GM21381 (cell line): ENCODE data around the gene LMCD1.

Experiments used
- ATAC-seq: cut with Tn5 transposase; IDR thresholded peaks from one replicate; pipeline ENCODE4 v1.9.1; 2021; ENCODE audit warnings: mild to moderate bottlenecking, moderate library complexity; ENCODE audit not compliant: unreplicated experiment

LMCD1 gene

DNA sequence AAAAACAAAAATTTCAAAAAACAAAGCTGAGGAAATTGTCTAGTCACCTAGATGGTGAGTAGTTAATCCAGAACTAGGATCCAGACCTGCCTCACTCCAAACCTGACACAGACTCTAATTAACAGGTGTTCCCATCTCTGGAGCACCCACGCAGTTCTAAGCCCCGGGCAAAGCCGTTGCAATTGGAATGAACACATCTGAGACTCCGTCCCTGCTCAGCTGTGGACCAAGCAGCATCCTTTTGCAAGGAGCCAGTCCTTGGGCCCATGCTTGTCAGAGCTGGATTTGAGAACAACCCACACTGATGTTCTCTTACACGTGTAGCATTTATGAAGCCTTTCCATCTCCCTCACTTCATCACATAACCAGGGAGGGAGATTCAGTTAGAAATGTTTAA is 54.8 kb downstream of the LMCD1 start:
- no peak for ATAC-seq

DNA sequence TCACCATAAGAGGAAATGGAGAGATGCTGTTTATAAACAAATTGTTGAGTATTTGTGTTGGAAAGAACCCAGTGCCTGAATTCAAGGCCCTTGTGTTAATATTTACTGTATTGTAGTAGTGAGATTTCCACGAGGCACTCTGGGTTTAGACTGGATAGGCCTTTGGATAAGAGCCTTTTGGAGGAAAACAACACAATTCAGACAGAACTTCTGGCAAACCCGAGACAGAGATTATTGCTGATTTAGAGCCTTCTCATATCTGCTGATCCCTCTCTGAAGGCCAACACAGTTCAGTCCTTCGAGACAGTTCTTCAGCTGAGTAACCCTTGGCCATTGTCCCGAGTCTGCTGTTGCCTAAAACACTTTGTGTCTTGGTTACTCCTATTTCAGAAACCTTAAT is 55.7 kb downstream of the LMCD1 start:
- no peak for ATAC-seq

DNA sequence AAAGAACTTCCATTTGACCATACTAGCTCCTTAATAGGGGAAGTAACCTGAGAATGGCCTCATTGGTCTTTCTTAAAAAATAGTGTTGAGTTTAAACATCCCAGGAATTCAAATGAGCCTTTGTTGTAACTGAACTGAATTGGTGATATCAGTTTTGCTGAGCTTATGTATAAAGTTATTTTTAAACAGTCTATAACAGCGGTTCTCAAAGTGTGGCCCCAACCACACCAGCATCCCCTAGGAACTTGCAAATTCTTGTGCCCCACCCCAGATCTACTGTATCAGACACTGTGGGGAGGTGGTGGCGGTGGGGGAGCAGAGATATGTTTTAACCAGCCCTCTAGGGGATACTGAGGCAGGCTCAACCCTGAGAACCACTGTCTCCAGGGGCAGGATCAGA is 57.0 kb downstream of the LMCD1 start:
- ATAC-seq, result no peak

DNA sequence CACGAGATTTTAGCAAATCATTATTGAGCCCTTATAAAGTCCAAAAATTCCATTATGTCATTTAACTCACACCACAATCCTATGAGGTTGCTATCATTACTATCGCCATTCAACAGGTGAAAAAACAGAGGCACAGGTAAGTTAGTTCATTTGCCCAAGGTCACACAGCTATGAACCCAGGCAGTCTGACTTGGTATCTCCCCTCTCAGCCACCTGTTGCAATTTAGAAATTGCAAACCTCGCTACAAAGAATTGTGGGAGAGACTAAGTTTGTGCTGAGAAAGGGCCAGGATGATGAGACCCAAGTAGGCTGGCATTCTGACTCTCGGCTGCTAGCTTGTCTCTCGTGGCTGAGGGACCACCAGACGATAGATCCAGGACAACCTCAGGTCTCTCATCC is 57.7 kb downstream of the LMCD1 start:
- ATAC-seq, result no peak

DNA sequence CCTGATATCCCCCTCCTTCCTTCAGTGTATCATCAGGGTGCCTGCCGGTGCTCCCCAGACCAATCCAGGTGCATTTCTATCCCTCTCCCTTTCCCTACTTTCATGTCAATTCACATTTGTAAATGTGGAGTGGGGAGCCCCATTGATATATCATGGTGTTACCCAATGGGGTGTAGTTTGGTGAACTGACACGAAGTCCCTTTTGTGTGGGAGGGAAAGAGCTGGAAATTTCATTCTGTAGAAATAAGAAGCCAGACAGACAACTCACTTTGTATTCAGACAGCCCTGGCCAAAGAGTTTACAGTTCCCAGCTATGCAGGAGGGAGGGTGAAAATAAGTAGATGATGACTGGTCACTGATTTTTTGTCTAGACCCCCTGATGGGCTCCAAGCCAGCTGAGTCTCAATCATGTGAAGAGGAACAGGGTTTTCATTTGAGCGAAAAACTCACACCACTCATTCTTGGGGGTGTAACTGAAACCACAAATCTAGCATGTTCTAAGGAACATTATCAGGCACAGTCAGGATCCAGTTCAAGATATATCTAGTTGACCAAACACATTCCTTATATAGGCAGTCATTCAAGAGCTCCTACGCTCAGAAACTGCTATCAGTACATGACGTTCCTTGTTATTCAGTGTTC is 58.9 kb downstream of the LMCD1 start:
- no peak for ATAC-seq

DNA sequence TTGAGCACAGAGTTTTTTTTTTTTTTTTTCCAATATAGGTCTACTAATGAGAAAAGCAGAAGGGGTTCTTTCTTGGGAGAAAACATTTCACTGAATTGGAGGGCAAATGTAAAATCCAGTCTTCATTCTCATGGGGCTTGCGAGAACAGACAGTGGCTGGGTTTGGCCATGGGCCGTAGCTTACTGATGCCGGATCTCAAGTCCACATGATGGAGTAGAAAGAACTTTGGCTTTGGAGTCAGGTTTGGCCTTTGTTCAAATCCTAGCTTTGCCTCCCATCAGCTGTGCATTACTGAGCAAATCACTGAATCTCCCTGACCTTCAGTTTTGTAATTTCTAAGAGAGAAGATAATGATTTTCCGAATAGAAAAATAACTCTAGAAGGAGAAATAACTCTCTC is 59.7 kb downstream of the LMCD1 start:
- ATAC-seq, result no peak

DNA sequence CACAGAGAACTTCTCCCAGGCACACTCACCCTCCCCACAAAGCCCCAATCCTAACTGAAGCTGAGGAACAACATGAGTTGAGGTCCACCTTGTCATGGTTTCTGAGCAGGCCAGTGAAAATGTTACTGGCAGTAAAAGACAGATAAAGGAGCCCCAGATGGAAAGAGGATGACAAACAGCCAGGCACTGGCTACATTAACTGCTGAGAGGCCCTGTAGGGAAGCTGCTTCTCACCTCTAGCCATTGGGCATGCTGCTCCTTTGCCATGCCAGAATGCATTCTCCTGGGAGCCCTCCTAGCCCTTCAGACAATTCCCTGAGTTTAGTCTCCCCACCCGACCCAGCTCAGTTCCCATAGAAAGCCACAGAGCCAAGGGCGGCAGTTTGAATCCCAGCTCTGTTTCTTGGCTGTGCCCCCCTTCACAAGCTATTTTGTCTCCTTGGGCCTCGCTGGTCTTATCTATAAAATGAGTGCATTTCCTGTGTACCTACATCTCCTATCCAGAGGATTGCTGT is 60.5 kb downstream of the LMCD1 start:
- no peak for ATAC-seq

DNA sequence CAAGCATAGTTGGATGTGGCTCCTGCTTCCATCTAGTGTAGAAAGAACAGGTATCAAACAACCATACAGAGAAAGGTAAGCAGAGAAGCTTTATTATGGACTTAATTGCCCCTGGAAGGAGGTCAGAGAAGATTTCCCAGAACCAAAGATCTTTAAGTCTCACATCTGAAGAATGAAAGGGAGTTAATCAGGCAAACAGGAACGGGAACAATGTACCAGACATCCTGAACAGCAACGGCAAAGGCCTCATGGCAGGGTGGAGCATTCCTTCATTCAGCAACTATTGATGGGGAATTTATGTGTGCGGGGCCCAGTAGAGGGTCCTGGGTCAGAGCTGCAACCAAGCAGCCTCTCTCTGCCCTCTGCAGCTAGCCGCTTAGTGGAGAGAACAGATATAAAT is 61.5 kb downstream of the LMCD1 start:
- no peak for ATAC-seq

DNA sequence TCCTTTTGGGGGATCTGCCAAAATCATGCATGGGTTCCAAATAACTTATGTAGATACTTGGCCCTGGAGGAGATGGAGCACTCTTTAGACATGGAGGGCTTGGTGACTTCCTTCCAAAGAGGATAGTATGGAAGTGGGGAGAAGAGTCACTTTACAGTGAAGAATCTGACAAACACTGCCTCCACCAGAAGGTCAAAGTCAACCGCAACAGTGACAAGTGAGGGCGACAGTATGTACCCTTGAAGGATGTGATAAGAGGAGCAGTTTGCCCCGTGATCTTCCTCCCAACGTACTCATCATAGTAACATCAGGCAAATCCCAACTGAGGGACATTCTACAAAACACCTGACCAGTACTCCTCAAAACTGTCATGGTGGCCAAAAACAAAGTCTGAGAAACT is 62.0 kb downstream of the LMCD1 start:
- no peak for ATAC-seq

DNA sequence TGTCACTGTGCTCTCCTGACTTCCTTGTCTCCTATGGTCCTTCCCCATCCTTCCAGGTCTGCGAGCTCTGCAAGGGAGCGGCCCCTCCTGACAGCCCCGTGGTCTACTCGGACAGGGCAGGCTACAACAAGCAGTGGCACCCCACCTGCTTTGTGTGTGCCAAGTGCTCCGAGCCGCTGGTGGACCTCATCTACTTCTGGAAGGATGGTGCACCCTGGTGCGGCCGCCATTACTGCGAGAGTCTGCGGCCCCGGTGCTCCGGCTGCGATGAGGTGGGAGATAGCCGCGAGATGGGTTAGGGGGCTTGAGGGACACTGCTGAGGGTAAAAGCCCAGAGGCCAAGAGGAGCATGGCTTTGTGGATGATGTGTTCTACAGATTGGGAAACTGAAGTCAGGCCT is 63.8 kb downstream of the LMCD1 start:
- ATAC-seq, result no peak

DNA sequence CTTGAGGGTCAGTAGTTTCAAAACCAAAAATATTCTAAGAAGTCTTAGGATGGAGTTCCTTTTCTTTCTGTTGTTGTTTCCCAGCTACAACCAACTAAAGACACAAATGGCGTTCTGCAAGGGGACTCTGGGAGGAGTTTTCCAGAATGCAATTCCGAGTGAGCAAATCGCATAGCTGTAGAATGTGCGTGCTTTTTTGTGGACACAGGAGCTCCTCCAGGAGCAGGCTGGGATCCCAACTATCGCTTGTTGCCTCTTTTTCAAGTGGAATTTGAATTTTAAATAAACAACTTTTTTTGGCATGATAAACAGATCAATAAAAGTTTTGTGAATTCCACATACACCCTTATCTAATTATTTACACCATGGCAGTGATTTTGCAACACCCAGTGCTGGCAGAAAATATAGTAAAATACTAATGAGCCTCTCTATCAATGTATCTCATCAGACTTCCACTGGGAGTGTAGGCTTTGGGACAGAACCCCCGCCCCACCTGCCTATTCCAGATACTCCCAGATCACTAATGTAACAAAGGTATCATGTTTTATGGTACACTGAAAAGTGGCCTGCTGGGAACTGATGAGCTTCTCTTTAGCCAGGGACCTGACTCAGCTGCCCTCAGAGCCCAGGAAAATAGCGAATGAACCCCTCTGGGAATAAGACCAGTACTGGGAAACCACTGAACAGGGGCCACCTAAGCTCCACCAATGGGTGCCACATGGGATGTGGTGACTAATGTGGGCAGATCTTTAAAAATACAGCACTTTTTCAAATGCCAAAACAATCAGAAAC is 66.4 kb downstream of the LMCD1 start:
- ATAC-seq, result no peak

DNA sequence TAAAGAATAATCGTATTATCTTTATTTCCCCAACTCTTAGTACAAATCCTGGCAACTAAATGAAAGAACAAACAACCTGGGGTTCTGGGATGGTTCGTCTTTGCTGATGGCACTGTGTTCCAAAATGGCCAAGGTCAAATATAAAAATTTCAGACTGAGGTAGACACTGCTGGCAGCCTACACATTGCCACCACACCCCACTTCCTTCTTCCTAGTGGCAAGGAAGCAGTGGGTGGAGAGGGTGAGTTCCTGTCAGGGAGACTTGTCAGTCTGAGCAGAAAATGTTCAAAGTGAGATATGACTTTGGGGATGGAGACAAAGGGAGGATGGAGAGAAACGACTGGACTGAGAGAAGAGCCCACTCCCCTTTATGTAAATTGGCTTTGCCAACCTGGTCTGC is 69.6 kb downstream of the LMCD1 start:
- ATAC-seq, result no peak

DNA sequence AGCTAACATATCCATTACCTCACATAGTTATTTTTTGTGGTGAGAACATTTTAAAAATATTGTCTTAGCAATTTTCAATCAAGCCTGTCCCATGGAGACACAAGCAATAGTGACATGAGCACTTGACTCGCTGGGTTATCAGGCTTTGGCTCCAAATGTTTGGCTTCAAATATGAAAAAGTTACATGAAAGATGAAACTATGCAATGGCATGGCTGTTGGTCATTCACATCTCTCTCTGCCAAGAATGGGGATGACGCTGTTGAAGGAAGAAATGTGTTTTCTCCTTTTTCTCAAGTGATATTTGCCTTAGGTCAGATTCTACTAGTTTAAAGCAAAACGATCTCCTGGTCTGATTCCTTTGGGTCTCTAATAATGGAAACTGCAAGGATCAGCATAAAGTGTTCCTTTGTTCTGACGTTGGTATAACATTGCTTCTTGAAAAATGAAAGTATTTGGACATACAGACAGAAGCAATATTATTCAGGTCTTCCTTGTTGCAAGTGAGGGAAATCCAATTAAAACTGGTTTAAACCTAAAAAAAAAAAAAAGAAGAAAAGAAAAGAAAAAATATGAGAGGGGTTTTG is 71.8 kb downstream of the LMCD1 start:
- no peak for ATAC-seq

DNA sequence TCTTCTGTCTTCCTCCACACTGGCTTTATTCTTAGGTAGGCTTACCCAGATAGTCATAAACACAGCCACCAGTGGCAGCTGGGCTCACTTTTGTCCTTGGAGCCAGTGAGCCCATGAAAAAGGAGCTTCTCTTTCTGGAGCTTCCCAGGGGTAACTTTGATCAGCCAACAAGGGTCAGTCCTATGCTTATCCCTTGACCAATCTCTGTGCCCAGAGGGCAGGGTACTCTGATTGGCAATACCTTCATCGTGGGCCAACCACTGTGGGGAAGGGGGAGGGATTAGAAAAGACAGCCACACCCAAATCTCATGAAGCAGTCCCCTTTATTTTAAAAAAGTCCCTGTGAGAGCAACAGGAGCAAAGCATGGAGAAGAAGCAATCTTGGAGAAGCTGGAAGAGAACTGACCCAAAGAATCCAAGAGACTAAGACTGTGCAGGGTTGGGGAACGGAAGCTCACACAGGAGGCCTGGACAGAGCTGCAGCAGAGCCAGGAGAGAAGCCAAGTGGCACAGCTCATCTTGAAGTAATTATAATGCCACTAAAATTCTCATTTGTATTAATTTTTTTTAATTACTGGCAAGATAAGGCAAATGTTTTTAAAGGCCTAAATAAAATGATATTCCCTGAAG is 72.5 kb downstream of the LMCD1 start:
- ATAC-seq, result no peak

DNA sequence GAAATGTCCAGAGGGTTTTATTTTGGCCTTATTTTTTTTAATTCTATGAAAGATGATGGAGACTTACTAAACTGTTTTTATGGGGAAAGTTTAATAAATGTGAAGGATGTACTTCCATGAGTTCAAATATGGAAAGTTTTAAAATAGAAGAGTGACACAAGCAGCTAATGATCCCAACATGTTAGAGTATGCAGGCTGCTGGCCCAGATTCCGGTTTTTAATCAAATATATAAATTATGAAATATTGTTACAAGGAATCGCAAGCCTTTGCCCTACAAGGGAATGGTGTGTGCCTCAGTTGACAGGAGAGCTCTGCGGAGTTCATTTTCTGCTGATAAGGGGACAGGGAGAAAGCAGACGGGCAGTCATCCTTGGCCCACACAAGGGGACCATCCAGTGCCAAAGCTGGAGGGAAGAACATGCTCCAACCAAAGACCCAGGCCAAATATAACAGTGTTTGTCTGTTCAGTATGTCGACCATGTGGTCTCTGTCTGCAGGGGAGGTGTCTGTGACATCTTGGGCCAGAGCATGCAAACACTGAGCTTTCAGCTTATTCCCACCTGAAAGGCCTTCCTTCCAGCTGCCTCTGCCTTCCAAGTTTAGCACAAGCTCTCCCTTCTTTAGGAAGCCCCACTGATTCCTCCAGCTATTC is 73.2 kb downstream of the LMCD1 start:
- no peak for ATAC-seq

DNA sequence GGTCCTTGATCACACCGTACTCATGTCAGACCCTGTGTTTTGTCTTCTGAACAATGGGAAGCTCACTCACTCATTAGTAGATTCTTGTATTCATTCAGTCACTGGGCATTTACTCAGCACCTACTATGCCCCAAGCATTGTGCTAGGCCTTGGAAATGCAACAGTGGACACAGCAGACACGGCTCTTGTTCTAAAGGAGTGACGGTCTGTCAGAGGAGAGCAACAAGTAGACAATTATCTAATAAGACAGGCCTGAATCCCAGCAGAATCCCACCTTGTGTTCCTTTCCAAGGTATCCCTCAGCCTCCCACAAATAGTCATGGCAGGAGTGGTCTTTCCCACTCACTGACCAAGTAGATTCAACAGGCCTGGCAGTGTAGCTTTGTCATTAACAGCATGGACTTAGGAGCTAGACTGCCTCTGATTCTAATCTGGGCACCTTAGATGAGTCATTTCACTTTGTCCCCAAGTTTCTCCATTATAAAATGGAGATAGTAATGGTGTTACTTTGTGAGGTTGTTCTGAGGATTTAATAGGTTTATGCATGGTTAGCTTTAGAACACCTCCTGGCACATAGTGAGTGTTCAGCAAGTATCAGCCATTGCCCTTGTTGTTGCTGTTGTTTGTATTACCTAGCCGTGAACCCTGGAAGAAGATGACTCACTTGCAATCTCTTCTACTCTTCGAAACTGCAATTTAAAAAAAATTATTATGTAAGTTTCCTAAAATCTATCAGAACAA is 73.9 kb downstream of the LMCD1 start:
- ATAC-seq, result no peak

DNA sequence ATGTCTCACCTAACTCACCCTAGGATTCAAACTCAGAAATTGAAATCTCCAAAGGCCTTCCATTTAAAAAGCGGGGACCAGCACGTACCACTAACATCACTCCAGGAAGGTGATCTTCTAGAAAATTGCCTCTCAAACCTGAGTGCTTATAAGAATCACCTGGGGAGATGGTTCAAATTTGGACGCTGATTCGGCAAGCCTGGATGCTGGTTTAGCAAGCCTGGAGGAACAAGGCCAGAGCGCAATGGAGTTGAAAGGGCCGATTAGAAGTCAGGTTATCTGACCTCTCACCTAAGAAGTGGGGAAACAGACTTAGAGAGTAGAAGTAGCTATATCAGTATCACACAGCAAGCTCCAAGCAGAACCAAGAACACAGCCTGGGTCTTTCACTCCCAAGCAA is 74.8 kb downstream of the LMCD1 start:
- ATAC-seq, result no peak

DNA sequence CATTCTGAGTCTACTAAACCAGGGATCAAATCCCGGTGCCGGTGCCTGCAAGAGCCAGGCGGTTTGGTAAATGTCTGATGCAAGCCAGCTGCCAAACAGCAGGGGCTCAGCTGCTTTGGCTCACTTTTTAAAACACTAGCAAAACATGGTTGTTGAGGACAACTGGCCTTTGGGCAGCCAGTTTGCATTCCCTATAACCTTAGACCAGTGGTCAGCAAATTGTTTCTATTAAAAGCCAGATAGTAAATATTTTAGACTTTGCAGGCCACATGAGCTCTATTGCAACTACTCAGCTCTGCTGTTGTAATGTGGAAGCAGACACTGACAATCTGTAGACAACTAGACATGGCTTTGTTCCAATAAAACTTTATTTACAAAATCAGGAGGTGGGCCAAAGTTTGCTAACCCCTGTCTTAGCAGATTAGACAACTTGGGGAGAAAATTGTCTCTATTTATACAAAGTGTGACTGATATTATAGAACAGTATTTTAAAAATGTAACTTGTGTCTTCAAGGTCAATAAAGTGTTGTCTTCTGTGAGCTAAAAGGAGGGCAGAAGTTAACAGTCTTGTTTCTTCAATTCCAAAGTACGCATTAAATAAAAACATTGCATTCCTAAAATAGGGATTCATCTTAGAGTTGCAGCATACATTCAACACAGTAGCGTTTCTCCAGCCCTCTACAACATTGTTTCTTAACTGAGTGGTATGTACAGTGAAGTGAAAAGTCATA is 75.4 kb downstream of the LMCD1 start:
- ATAC-seq, result no peak

DNA sequence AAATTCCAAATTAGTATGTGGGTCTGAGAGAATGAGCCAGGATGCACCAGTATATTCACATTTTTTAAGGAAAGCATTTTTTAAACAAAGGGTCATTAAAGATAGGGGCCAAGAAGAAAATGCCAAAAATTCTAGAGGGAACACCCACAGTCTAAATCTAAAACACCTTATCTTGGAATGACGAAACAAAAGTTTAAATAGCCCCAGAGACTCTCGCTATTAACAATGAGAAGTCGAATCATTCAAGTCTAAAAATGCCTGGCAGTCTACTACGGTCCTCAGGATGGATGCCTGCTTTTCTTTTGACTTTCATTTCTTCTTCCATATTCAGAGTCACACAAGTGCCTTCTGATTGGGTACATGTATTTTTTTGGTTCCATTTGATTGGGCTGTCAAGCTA is 76.7 kb downstream of the LMCD1 start:
- no peak for ATAC-seq

DNA sequence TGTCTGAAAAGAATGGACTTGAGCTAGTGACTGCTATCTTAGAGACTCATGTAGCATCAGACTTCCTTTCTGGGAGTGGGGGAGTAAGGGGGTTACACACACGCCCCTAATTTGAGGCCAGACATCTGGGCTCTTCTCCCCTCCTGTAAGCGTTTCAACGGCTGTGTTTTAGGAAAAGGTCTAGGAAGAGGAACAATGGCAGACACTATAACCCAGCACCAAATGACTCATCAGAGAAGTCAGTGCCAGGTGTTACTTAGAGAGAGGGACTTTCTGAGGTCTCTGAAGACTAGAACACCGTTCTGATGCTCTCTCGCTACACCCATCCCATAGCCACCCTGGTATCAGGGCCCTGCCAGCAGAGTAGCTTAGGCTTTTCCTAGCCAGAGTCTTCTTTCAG is 77.5 kb downstream of the LMCD1 start:
- peak; percentile 99 for ATAC-seq
